Stimulated activated CD8-positive, alpha-beta memory T cell treated with anti-CD3 and anti-CD28 coated beads, Interleukin-15, amount 100 ng/mL, for 48 hours (primary cell): ENCODE results near the gene ARL15.

Experiments used
- DNase-seq, 2 donors: peaks; one replicate each; pipeline ENCODE4 v3.0.0-alpha.2; 2020; ENCODE audit warnings: low read depth in 2 of 2

The ARL15 gene

GRCh38 chr5:54315736-54316528, 5.6 kb upstream of the ARL15 start:
- DNase-seq, result no peak

- DNase-seq, result no peak
These were observed 3.2 kb upstream of the ARL15 start for GRCh38 chr5:54313311-54314270.

GRCh38 chr5:54312499-54312898, 2.1 kb upstream of the ARL15 start:
- no peak for DNase-seq

- no peak for DNase-seq
These were observed 854 bp upstream of the ARL15 start for GRCh38 chr5:54311176-54311677.

- no peak for DNase-seq
These were observed 511 bp downstream of the ARL15 start for GRCh38 chr5:54309691-54310432.

- no peak for DNase-seq
These were observed 1.1 kb downstream of the ARL15 start for GRCh38 chr5:54309276-54309675.

DNA sequence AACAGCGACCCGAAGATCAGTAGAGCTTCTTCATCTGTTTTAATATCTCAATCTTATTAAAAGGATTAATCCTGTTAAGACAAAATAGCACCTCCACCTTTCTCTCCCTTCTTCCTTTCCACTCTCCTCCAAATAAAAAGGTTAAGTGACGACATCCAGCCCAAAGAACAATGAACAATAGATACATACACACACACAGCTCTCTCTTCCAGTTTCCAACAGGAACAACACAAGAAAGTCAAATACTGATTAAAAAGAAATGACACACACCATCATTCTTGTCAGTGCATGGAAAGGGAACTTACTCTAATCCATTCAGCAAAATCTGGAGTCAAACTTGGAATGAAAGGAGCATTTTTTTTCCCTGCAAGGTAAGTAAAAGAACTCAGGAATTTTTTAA, 2.8 kb downstream of the ARL15 start:
- DNase-seq, result no peak

DNA sequence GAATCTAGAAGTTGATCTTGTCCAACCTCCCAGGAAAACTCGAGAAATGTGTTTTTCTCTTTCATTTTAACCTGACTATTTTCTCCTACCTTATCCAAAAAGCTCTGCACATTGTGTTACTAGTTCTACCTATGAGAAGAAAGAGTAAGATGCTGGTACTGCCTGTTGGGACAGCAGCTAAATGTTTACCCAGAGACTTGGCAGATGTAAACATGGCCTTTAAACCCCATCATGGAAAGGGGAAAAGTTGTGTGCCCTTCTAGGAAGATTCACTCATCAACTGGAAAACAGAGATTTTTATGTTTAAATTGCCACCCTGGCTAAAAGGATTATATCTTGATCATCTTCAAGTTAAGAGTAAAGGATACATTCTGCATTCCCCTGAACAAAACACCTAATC, 3.5 kb downstream of the ARL15 start:
- no peak for DNase-seq

DNA sequence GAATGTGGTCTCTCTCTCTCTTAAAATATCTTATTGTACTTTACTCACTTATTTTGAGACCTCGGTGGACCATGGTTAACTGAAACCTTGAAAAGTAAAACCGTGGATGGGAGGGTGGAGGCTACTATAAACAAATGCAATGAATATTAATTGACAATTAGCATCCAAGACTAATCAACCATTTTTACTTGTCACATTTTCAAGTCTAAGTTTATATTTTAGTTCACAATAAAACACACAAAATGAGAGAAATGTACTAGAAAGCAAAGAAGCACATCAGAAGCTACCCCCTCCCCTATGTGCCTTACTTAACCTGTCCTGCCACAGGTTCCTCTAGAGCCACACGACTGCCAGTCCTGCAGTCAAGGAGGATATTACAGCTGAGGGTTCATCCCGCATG, 4.6 kb downstream of the ARL15 start:
- DNase-seq, result no peak

DNA sequence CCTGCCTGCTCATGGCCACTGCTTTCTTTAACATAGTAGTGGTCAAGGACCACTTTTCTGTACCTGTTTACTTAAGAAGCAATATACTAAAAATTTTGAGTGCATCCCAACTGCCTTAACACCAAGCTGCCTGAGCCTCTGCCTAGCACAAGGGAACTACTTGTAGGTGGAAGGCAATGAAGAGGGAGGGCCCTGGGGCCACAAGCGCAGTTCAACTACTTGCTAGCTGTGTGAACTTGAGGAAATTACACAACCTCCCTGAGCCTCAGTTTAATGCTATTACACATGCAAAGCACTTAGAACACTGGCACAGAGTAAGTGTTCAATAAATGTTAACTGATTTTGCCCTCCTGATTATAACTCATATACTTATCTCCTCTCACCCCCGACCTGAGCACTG, 6.3 kb downstream of the ARL15 start:
- no peak for DNase-seq

- no peak for DNase-seq
These were observed 8.1 kb downstream of the ARL15 start for GRCh38 chr5:54302267-54302687.

DNA sequence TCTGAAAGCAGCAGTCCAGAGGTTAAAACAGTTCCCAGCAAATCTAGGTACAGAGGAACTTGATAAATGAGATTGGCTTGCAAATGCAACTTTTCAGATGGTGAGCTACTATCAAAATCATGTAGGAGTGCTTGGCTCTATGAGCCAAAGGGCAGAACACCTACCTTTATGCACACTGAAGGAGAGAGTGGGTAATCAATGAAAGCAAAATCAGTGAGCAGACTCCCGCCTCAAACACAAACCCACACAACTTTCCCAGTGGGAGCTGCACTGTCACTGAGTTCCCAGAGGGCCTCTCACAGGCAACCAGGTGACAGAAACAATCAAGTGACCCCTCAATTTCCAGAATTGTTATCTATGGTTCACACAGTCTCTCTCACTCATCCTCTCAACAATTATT, 8.5 kb downstream of the ARL15 start:
- DNase-seq, result no peak

DNA sequence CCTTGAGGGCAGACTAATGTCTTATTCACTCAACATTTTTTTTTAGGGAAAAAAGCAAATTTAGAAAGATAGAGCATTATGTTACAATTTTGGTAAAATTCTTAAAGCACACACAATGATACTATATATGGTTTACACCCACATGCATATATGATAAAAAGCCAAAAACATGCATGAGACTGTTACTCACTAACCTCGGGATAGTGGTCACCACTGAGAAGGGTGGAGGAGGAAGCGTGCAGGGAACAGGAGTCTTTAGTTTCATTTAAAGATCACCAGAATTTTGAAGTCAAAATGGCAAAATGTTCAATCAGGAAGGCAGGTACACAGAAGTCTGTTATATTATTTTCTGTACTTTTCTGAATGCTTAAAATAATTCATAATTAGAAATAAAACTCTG, 9.2 kb downstream of the ARL15 start:
- no peak for DNase-seq

- no peak for DNase-seq
These were observed 11.4 kb downstream of the ARL15 start for GRCh38 chr5:54298947-54299346.

- DNase-seq, result no peak
These were observed 14.0 kb downstream of the ARL15 start for GRCh38 chr5:54296386-54296785.

- DNase-seq, result no peak
These were observed 14.6 kb downstream of the ARL15 start for GRCh38 chr5:54295651-54296276.

GRCh38 chr5:54294097-54294667, 16.2 kb downstream of the ARL15 start:
- DNase-seq, result no peak

GRCh38 chr5:54292866-54293265, 17.5 kb downstream of the ARL15 start:
- DNase-seq, result no peak

DNA sequence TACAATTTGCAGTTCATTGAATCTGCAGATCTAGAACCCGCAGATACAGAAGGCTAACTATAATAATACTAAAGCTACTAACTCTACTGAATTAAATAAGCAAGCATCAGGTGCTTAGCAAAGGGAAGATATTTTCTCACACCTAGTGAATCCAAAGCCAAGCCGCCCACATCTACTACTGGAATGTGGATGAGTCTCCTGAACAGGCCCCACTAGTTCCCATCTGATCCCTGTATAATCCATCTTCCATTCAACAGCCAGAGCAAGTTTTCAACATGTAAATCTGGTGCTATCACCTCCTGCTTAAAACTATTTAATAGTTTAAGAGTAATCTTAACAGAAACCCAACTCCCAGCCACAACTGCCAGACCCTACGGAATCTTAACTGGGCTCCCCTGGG, 18.9 kb downstream of the ARL15 start:
- DNase-seq, result no peak

DNA sequence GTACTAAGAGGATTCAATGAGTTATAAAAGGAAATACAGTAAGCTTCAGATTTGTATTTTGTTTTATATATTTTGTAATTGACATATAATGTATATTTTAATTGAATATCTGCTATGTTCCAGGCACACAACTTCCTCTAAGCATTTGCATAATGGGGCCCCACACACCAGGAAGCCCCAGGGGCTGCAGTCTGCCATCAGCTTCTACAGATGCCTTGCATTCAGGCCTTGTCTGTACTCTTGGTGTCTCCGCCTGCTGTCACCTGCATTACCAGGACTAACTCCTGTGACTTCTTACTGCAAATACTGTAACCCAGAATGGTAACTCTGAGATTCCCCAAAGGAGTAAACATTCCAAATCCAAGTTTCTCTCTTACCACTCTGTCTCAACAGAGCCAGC, 20.6 kb downstream of the ARL15 start:
- no peak for DNase-seq

- DNase-seq, result no peak
These were observed 21.7 kb downstream of the ARL15 start for GRCh38 chr5:54288568-54289217.
